HCT116 (cell line): ENCODE results near the gene NR5A2. TPM values are rescaled to one million over a fixed set of nuclear protein-coding genes. Genes with fewer than 3 reads are reported as not detected.

Experiments
- ATAC-seq: fragments of 200-7000 bp; cut with Tn5 transposase; 2 replicates; pipeline ENCODE4 v1.9.1; 2020; ENCODE audit warnings: mild to moderate bottlenecking, moderate library complexity
- BruUV-seq: library from RNA; stranded (reverse); fragments of 400-500 nt; replicated peaks from 2 replicates; lab custom pipeline; 2021; lab: Mats Ljungman, UMichigan
- CTCF ChIA-PET: fragments of 300-600 bp; sonication (Branson Sonifier 250); formaldehyde crosslinking; loops from one replicate; lab custom pipeline; 2021; ENCODE audit warnings: antibody characterized with exemption; lab: Charles Lee
- POLR2A ChIA-PET: fragments of 300-600, 350-600 bp; sonication (Branson Sonifier 250); formaldehyde crosslinking; loops from one replicate; lab custom pipeline; 2021; ENCODE audit warnings: antibody characterized with exemption; lab: Charles Lee
- RAD21 ChIA-PET, 2 experiments: fragments of 300-600 bp; sonication (Branson Sonifier 250); formaldehyde crosslinking; loops; one replicate each; lab custom pipeline; 2023; ENCODE audit warnings: low total read pairs in 2 of 2; ENCODE audit not compliant: uncharacterized antibody in 2 of 2, unreplicated experiment in 2 of 2, low non-redundant PET in 1 of 2; lab: Charles Lee
- DNase-seq: peaks from one replicate; pipeline ENCODE4 v3.0.0-alpha.2; 2010; ENCODE audit warnings: low read depth, low spot score
- H2AFZ ChIP-seq: fragments of 200-600 bp; shearing (Covaris generic), sonication (generic); 2 replicates; pipeline ENCODE4 v1.6.1; 2017; ENCODE audit warnings: low read depth, mixed run types, mixed read lengths, antibody characterized with exemption, low read length; ENCODE audit not compliant: poor library complexity, severe bottlenecking
- H3K27ac ChIP-seq: 2 replicates; pipeline ENCODE4 v1.5.1; 2012; ENCODE audit warnings: low read depth, low read length
- H3K27me3 ChIP-seq: fragments of 200-600 bp; sonication (generic); 2 replicates; pipeline ENCODE4 v1.6.1; 2016; ENCODE audit warnings: mixed run types, low read length, mixed read lengths; ENCODE audit not compliant: insufficient read depth
- H3K36me3 ChIP-seq, 2 experiments: fragments of 200-500 bp in 1 of 2; fragments of 200-600 bp in 1 of 2; sonication (Bioruptor generic) in 1 of 2; sonication (generic) in 1 of 2; 2 replicates each; pipeline versions ENCODE4 v1.5.1 to v1.6.1; 2014 to 2016; ENCODE audit warnings: low read length in 2 of 2, inconsistent platforms in 1 of 2, mixed read lengths in 1 of 2, mixed run types in 1 of 2; ENCODE audit not compliant: insufficient read depth in 2 of 2, control insufficient read depth in 1 of 2
- H3K4me1 ChIP-seq, 2 experiments: fragments of 200-600 bp in 1 of 2; sonication (generic) in 1 of 2; 2 replicates each; pipeline versions ENCODE4 v1.5.1 to v1.6.1; 2012 to 2017; ENCODE audit warnings: low read length in 2 of 2, inconsistent platforms in 1 of 2, mild to moderate bottlenecking in 1 of 2, mixed read lengths in 1 of 2, mixed run types in 1 of 2, moderate library complexity in 1 of 2; ENCODE audit not compliant: insufficient read depth in 2 of 2, control insufficient read depth in 1 of 2
- H3K4me2 ChIP-seq: fragments of 200-600 bp; sonication (generic); 2 replicates; pipeline ENCODE4 v1.6.1; 2017; ENCODE audit warnings: mixed run types, low read length, mixed read lengths
- H3K4me3 ChIP-seq, 2 experiments: fragments of 200-600 bp in 1 of 2; sonication (generic) in 1 of 2; replicated peaks in 1 of 2; 2 replicates each; pipeline ENCODE4 v1.5.1; 2011 to 2016; ENCODE audit warnings: low read length in 2 of 2, control low read depth in 1 of 2, low read depth in 1 of 2, mild to moderate bottlenecking in 1 of 2, mixed read lengths in 1 of 2, mixed run types in 1 of 2
- H3K79me2 ChIP-seq: fragments of 200-600 bp; sonication (generic); 2 replicates; pipeline ENCODE4 v1.6.1; 2017; ENCODE audit warnings: mild to moderate bottlenecking, mixed run types, low read length, moderate library complexity, mixed read lengths; ENCODE audit not compliant: insufficient read depth
- H3K9ac ChIP-seq: fragments of 200-600 bp; sonication (generic); 2 replicates; pipeline ENCODE4 v1.6.1; 2016; ENCODE audit warnings: low read length, mixed read lengths
- H3K9me2 ChIP-seq: fragments of 200-600 bp; sonication (generic), shearing (Covaris generic); 2 replicates; pipeline ENCODE4 v1.6.1; 2017; ENCODE audit warnings: mixed run types, mild to moderate bottlenecking, moderate library complexity; ENCODE audit not compliant: insufficient read depth
- H3K9me3 ChIP-seq, 2 experiments: fragments of 200-500 bp in 1 of 2; fragments of 200-600 bp in 1 of 2; sonication (Bioruptor generic) in 1 of 2; sonication (generic) in 1 of 2; 2 replicates each; pipeline ENCODE4 v1.6.1; 2014 to 2017; ENCODE audit warnings: low read length in 2 of 2, mixed read lengths in 2 of 2, inconsistent platforms in 1 of 2, low read depth in 1 of 2, mild to moderate bottlenecking in 1 of 2, mixed run types in 1 of 2, moderate library complexity in 1 of 2; ENCODE audit not compliant: control insufficient read depth in 1 of 2, insufficient read depth in 1 of 2
- H4K20me1 ChIP-seq: fragments of 200-600 bp; sonication (generic), shearing (Covaris generic); 2 replicates; pipeline ENCODE4 v1.6.1; 2017; ENCODE audit warnings: mixed run types, mild to moderate bottlenecking, moderate library complexity; ENCODE audit not compliant: insufficient read depth
- ELF1 ChIP-seq: IDR thresholded peaks from 2 replicates; pipeline ENCODE4 v1.6.1; 2012; ENCODE audit warnings: low read depth, borderline replicate concordance
- EZH2 ChIP-seq: fragments of 200-600 bp; sonication (generic); IDR thresholded peaks from 2 replicates; pipeline ENCODE4 v1.6.1; 2017; ENCODE audit warnings: antibody characterized with exemption, mixed run types
- EZH2phosphoT487 ChIP-seq: fragments of 200-600 bp; IDR thresholded peaks from 2 replicates; pipeline ENCODE4 v1.6.1; 2018; ENCODE audit warnings: antibody characterized with exemption, borderline replicate concordance
- FOSL1 ChIP-seq: IDR thresholded peaks from 2 replicates; pipeline ENCODE4 v1.6.1; 2012; ENCODE audit warnings: low read depth
- RAD21 ChIP-seq: IDR thresholded peaks from 2 replicates; pipeline ENCODE4 v1.6.1; 2012; ENCODE audit warnings: low read depth, mild to moderate bottlenecking
- ZFX ChIP-seq: fragments of 450-650 bp; IDR thresholded peaks from 2 replicates; pipeline ENCODE4 v1.6.1; 2017
- ZNF274 ChIP-seq: fragments of 200-500 bp; sonication (Bioruptor generic); IDR thresholded peaks from 2 replicates; pipeline ENCODE4 v1.6.1; 2014; ENCODE audit warnings: mild to moderate bottlenecking, low read depth, low read length, inconsistent platforms
- intact Hi-C: fragments of 100-400 bp; cut with micrococcal nuclease; formaldehyde crosslinking; loops from 2 replicates; pipeline ENCODE4 v1.10.0; 2022
- total RNA-seq: library from RNA; stranded (reverse); gene quantifications from one replicate; pipeline ENCODE4 v1.2.1, GENCODE V29; 2021; ENCODE audit not compliant: unreplicated experiment
- TF ChIP-seq, protein P1 (sequence below), 3 experiments: fragments of 200-600 bp in 1 of 3; sonication (generic) in 1 of 3; IDR thresholded peaks in 2 of 3; conservative IDR thresholded peaks in 1 of 3; 2 replicates each; pipeline ENCODE4 v1.5.1; 2012 to 2017; ENCODE audit warnings: low read depth in 2 of 3, low read length in 2 of 3, antibody characterized with exemption in 1 of 3, borderline replicate concordance in 1 of 3, control low read depth in 1 of 3, mild to moderate bottlenecking in 1 of 3, mixed read lengths in 1 of 3, mixed run types in 1 of 3, moderate library complexity in 1 of 3; ENCODE audit not compliant: insufficient read depth in 1 of 3
- TF ChIP-seq, protein P2 (sequence below): IDR thresholded peaks from 2 replicates; pipeline ENCODE4 v1.6.1; 2011; ENCODE audit warnings: mild to moderate bottlenecking, low read length, moderate library complexity; ENCODE audit not compliant: insufficient replicate concordance; ENCODE audit errors: extremely low read depth
- TF ChIP-seq, protein P3 (sequence below): IDR thresholded peaks from 2 replicates; pipeline ENCODE4 v1.6.1; 2012; ENCODE audit warnings: low read depth

The NR5A2 gene
- total RNA-seq, 1 experiment from 2014 or later = 0.91 TPM

- ChIA-PET RAD21 (no interaction called here), POLR2A (no interaction called here), CTCF (no interaction called here)
- Histone ChIP-seq H2AFZ (no peak overlapping the region), H3K4me3 (no peak overlapping the region), H3K36me3 (no peaks in the 10 kb centered on the region), H4K20me1 (no peaks in the 10 kb centered on the region), H3K9me2 (no peaks in the 10 kb centered on the region), H3K9ac (no peak overlapping the region), H3K27ac (no peak overlapping the region)
- intact Hi-C loops = no loop called here
- DNase-seq (no peak), ATAC-seq (no peak)
- TF ChIP-seq FOSL1 (no peak), RAD21 (no peak)
- TF ChIP-seq, protein P1, sequence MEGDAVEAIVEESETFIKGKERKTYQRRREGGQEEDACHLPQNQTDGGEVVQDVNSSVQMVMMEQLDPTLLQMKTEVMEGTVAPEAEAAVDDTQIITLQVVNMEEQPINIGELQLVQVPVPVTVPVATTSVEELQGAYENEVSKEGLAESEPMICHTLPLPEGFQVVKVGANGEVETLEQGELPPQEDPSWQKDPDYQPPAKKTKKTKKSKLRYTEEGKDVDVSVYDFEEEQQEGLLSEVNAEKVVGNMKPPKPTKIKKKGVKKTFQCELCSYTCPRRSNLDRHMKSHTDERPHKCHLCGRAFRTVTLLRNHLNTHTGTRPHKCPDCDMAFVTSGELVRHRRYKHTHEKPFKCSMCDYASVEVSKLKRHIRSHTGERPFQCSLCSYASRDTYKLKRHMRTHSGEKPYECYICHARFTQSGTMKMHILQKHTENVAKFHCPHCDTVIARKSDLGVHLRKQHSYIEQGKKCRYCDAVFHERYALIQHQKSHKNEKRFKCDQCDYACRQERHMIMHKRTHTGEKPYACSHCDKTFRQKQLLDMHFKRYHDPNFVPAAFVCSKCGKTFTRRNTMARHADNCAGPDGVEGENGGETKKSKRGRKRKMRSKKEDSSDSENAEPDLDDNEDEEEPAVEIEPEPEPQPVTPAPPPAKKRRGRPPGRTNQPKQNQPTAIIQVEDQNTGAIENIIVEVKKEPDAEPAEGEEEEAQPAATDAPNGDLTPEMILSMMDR (IDR thresholded peaks at IDR 0.05 in 2 of 3, conservative IDR thresholded peaks at IDR 0.05 in 1 of 3; ENCODE audit: borderline replicate concordance in 1 of 3, insufficient read depth in 1 of 3, low read depth in 2 of 3, low read length in 2 of 3) = no peak
- TF ChIP-seq, all 23 proteins: peak for 0
- Histone ChIP-seq H3K27me3 (no peaks in the 10 kb centered on the region), H3K9me3 (no peaks in the 10 kb centered on the region), H3K4me1 (peaks cover 3 to 14% of the 10 kb centered on the region in 2 experiments; a peak in 2 of 4 replicates), H3K4me2 (no peak overlapping the region), H3K79me2 (no peaks in the 10 kb centered on the region)
- BruUV-seq = no TSS peak
These were observed 101.7 kb downstream of the NR5A2 start for GRCh38 chr1:200128944-200129879.

DNA sequence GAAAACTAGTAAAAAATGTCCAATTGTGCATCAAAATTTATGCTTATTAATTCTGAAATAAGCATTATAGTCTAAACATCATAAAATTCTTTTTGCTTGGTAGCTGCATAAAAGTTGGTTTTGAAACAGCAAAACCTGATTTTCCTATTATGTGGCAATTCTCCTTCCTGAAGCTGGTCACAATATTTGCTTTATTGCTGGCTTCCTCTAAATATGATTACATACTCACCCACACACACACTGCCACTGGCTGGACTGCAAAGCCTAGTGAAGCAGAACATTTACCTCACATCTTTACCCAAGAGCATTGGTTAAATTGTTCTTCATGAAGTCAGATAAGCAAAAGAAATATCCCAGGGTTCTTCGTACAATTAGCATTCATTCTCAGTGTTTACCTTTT lies 103.0 kb downstream of the NR5A2 start:
- no peaks in the 10 kb centered on the region for H3K27me3 ChIP-seq
- ATAC-seq (no peak), DNase-seq (no peak)
- H3K27ac ChIP-seq = no peak overlapping the region
- no peak overlapping the region for H3K4me3 ChIP-seq
- ChIA-PET CTCF (interaction anchor here (1.5 kb wide), 1 partner anchor 9 kb away, joined by 3 read pairs; no protein-coding TSS in a partner anchor), POLR2A (no interaction called here), RAD21 (no interaction called here)
- intact Hi-C loops = loop anchor here (10.0 kb wide), 1 partner anchor 354 kb away; no protein-coding TSS in a partner anchor
- no peak overlapping the region for H3K9ac ChIP-seq
- no peaks in the 10 kb centered on the region for H3K79me2 ChIP-seq
- no peaks in the 10 kb centered on the region for H3K36me3 ChIP-seq
- BruUV-seq = no TSS peak
- H4K20me1 ChIP-seq = no peaks in the 10 kb centered on the region
- H3K4me1 ChIP-seq = peaks cover 3 to 16% of the 10 kb centered on the region in 2 experiments; a peak in 2 of 4 replicates
- no peaks in the 10 kb centered on the region for H3K9me3 ChIP-seq
- no peak overlapping the region for H2AFZ ChIP-seq
- no peak overlapping the region for H3K4me2 ChIP-seq
- no peaks in the 10 kb centered on the region for H3K9me2 ChIP-seq
- TF ChIP-seq ZNF274 = no peak
- TF ChIP-seq EZH2phosphoT487 = no peak
- no peak for TF ChIP-seq ELF1
- TF ChIP-seq EZH2 = no peak
- TF ChIP-seq, protein P2, sequence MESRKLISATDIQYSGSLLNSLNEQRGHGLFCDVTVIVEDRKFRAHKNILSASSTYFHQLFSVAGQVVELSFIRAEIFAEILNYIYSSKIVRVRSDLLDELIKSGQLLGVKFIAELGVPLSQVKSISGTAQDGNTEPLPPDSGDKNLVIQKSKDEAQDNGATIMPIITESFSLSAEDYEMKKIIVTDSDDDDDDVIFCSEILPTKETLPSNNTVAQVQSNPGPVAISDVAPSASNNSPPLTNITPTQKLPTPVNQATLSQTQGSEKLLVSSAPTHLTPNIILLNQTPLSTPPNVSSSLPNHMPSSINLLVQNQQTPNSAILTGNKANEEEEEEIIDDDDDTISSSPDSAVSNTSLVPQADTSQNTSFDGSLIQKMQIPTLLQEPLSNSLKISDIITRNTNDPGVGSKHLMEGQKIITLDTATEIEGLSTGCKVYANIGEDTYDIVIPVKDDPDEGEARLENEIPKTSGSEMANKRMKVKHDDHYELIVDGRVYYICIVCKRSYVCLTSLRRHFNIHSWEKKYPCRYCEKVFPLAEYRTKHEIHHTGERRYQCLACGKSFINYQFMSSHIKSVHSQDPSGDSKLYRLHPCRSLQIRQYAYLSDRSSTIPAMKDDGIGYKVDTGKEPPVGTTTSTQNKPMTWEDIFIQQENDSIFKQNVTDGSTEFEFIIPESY = no peak
- no peak for TF ChIP-seq ZFX
- TF ChIP-seq, protein P3, sequence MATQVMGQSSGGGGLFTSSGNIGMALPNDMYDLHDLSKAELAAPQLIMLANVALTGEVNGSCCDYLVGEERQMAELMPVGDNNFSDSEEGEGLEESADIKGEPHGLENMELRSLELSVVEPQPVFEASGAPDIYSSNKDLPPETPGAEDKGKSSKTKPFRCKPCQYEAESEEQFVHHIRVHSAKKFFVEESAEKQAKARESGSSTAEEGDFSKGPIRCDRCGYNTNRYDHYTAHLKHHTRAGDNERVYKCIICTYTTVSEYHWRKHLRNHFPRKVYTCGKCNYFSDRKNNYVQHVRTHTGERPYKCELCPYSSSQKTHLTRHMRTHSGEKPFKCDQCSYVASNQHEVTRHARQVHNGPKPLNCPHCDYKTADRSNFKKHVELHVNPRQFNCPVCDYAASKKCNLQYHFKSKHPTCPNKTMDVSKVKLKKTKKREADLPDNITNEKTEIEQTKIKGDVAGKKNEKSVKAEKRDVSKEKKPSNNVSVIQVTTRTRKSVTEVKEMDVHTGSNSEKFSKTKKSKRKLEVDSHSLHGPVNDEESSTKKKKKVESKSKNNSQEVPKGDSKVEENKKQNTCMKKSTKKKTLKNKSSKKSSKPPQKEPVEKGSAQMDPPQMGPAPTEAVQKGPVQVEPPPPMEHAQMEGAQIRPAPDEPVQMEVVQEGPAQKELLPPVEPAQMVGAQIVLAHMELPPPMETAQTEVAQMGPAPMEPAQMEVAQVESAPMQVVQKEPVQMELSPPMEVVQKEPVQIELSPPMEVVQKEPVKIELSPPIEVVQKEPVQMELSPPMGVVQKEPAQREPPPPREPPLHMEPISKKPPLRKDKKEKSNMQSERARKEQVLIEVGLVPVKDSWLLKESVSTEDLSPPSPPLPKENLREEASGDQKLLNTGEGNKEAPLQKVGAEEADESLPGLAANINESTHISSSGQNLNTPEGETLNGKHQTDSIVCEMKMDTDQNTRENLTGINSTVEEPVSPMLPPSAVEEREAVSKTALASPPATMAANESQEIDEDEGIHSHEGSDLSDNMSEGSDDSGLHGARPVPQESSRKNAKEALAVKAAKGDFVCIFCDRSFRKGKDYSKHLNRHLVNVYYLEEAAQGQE = no peak
